Panc1 (cell line): Measurements from ENCODE around the gene SLC44A4. TPM values are rescaled to one million over a fixed set of nuclear protein-coding genes. Genes with fewer than 3 reads are reported as not detected.

ENCODE experiments used
- ATAC-seq: fragments of 200-7000 bp; cut with Tn5 transposase; 2 replicates; pipeline ENCODE4 v1.9.1; 2020; ENCODE audit warnings: mild to moderate bottlenecking, moderate library complexity
- BruUV-seq: library from RNA; stranded (reverse); fragments of 400-500 nt; replicated peaks from 2 replicates; lab custom pipeline; 2021; lab: Mats Ljungman, UMichigan
- CTCF ChIA-PET: fragments of 300-600 bp; sonication (Branson Sonifier 250); formaldehyde crosslinking; loops from one replicate; lab custom pipeline; 2022; ENCODE audit warnings: antibody characterized with exemption; lab: Charles Lee
- POLR2A ChIA-PET: fragments of 300-600 bp; sonication (Branson Sonifier 250); formaldehyde crosslinking; loops from one replicate; lab custom pipeline; 2022; ENCODE audit warnings: antibody characterized with exemption; lab: Charles Lee
- DNase-seq: peaks from one replicate; pipeline ENCODE4 v3.0.0-alpha.2; 2010; ENCODE audit warnings: low read depth, low spot score
- H3K27ac ChIP-seq: 2 replicates; pipeline ENCODE4 v1.5.1; 2011; ENCODE audit warnings: mild to moderate bottlenecking, low read length, inconsistent platforms
- H3K27me3 ChIP-seq: fragments of 200-500 bp; sonication (Bioruptor generic); 2 replicates; pipeline ENCODE4 v1.6.0; 2014; ENCODE audit warnings: low read length, inconsistent platforms; ENCODE audit not compliant: control insufficient read depth, insufficient read depth
- H3K36me3 ChIP-seq: fragments of 200-500 bp; sonication (Bioruptor generic); 2 replicates; pipeline ENCODE4 v1.5.1; 2014; ENCODE audit warnings: inconsistent platforms, mild to moderate bottlenecking, low read length, moderate library complexity; ENCODE audit not compliant: control insufficient read depth, insufficient read depth
- H3K4me1 ChIP-seq: 2 replicates; pipeline ENCODE4 v1.5.1; 2011; ENCODE audit warnings: inconsistent platforms, mild to moderate bottlenecking, low read length, moderate library complexity; ENCODE audit not compliant: control insufficient read depth, insufficient read depth
- H3K4me3 ChIP-seq, 2 experiments: 2 replicates each; pipeline ENCODE4 v1.5.1; 2011 to 2012; ENCODE audit warnings: low read depth in 2 of 2, low read length in 2 of 2, mild to moderate bottlenecking in 2 of 2, inconsistent platforms in 1 of 2, moderate library complexity in 1 of 2
- H3K9me3 ChIP-seq: fragments of 200-500 bp; sonication (Bioruptor generic); 2 replicates; pipeline ENCODE4 v1.5.1; 2014; ENCODE audit warnings: low read depth, mild to moderate bottlenecking, inconsistent platforms, low read length, moderate library complexity; ENCODE audit not compliant: control insufficient read depth, insufficient read depth
- POLR2AphosphoS5 ChIP-seq: IDR thresholded peaks from 2 replicates; pipeline ENCODE4 v1.6.1; 2012; ENCODE audit warnings: mild to moderate bottlenecking, low read depth, low read length, moderate library complexity
- REST ChIP-seq, 2 experiments: IDR thresholded peaks; 2 replicates each; pipeline ENCODE4 v1.6.1; 2011 to 2012; ENCODE audit warnings: low read depth in 2 of 2, control low read depth in 1 of 2, low read length in 1 of 2, mild to moderate bottlenecking in 1 of 2, moderate library complexity in 1 of 2; ENCODE audit not compliant: insufficient read depth in 1 of 2
- SIN3A ChIP-seq: IDR thresholded peaks from 2 replicates; pipeline ENCODE4 v1.6.1; 2012; ENCODE audit warnings: low read depth, mild to moderate bottlenecking, low read length, moderate library complexity, borderline replicate concordance; ENCODE audit not compliant: insufficient read depth
- TCF7L2 ChIP-seq: IDR thresholded peaks from 2 replicates; pipeline ENCODE4 v1.6.1; 2011; ENCODE audit warnings: mild to moderate bottlenecking, low read depth, low read length, inconsistent platforms
- in situ Hi-C: cut with HindIII; loops from 2 replicates; pipeline ENCODE4 v1.10.0; 2016; ENCODE audit warnings: low sequenced_read_pairs, low pct_unique_long_range_greater_than_20kb
- intact Hi-C: fragments of 100-400 bp; cut with micrococcal nuclease; formaldehyde crosslinking; loops from one replicate; pipeline ENCODE4 v1.10.0; 2022; ENCODE audit not compliant: unreplicated experiment
- total RNA-seq: library from RNA; stranded (reverse); gene quantifications from one replicate; pipeline ENCODE4 v1.2.1, GENCODE V29; 2021; ENCODE audit not compliant: unreplicated experiment
- TF ChIP-seq, protein P1 (sequence below): fragments of 450-650 bp; IDR thresholded peaks from 2 replicates; pipeline ENCODE4 v1.5.1; 2017; ENCODE audit warnings: mild to moderate bottlenecking

The SLC44A4 gene
- total RNA-seq, 1 experiment from 2014 or later: 2.7 TPM

- in situ Hi-C loops: no loop called here
These were observed 4.9 kb upstream of the SLC44A4 start for GRCh38 chr6:31883676-31884075.

DNA sequence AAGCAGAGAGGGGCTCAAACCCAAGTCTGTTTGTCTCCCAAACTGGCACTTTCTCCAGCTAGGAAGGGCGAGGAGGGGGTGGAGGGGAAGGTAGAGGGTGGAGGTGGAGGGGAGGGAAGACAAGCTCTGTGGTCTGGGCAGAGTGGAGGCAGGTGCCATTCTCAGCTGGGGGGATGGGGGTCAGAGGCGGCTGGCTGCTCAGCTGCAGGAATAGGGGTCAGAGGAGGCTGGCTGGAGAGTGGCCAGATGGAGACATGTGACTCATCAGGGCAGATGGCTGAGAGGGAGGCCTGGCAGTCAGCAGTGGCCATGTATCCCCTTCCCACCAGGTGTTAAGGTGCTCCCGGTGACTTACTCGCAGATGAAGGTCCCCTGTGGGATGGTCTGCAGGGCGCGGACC, 3.5 kb upstream of the SLC44A4 start:
- ChIA-PET CTCF (no interaction called here), POLR2A (no interaction called here)
- H3K4me3 ChIP-seq: no peak overlapping the region
- no peaks in the 10 kb centered on the region for H3K27me3 ChIP-seq
- ATAC-seq (no peak), DNase-seq (no peak)
- TF ChIP-seq POLR2AphosphoS5: no peak
- TF ChIP-seq REST (IDR thresholded peaks at IDR 0.05; ENCODE audit: insufficient read depth in 1 of 2, low read depth in 2 of 2, low read length in 1 of 2): no peak
- TF ChIP-seq, protein P1, sequence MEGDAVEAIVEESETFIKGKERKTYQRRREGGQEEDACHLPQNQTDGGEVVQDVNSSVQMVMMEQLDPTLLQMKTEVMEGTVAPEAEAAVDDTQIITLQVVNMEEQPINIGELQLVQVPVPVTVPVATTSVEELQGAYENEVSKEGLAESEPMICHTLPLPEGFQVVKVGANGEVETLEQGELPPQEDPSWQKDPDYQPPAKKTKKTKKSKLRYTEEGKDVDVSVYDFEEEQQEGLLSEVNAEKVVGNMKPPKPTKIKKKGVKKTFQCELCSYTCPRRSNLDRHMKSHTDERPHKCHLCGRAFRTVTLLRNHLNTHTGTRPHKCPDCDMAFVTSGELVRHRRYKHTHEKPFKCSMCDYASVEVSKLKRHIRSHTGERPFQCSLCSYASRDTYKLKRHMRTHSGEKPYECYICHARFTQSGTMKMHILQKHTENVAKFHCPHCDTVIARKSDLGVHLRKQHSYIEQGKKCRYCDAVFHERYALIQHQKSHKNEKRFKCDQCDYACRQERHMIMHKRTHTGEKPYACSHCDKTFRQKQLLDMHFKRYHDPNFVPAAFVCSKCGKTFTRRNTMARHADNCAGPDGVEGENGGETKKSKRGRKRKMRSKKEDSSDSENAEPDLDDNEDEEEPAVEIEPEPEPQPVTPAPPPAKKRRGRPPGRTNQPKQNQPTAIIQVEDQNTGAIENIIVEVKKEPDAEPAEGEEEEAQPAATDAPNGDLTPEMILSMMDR: no peak
- TF ChIP-seq TCF7L2: no peak
- no peak for TF ChIP-seq SIN3A
- H3K27ac ChIP-seq: no peak overlapping the region
- no peaks in the 10 kb centered on the region for H3K36me3 ChIP-seq
- no peaks in the 10 kb centered on the region for H3K9me3 ChIP-seq
- in situ Hi-C loops: no loop called here
- H3K4me1 ChIP-seq: peaks cover 11% of the 10 kb centered on the region; the same call in 1 of the 2 replicates
- intact Hi-C loops: no loop called here
- BruUV-seq: no TSS peak

More at GRCh38 chr6:31883676-31884075, 4.9 kb upstream of the SLC44A4 start:
- ChIA-PET CTCF (no interaction called here), POLR2A (no interaction called here)
- H3K4me1 ChIP-seq: no peaks in the 10 kb centered on the region
- DNase-seq (no peak), ATAC-seq (no peak)
- H3K36me3 ChIP-seq: no peaks in the 10 kb centered on the region; the same call in 1 of the 2 replicates
- H3K27ac ChIP-seq: no peak overlapping the region
- TF ChIP-seq POLR2AphosphoS5: no peak
- no peak for TF ChIP-seq SIN3A
- no peak for TF ChIP-seq TCF7L2
- TF ChIP-seq REST (IDR thresholded peaks at IDR 0.05; ENCODE audit: insufficient read depth in 1 of 2, low read depth in 2 of 2, low read length in 1 of 2): no peak
- TF ChIP-seq, protein P1: no peak
- no peak overlapping the region for H3K4me3 ChIP-seq
- no peaks in the 10 kb centered on the region for H3K27me3 ChIP-seq
- intact Hi-C loops: no loop called here
- BruUV-seq: no TSS peak
- H3K9me3 ChIP-seq: no peaks in the 10 kb centered on the region
